ENCODE results near the gene RCL1.

GRCh38 chr9:4827224-4827623 lies 34.5 kb downstream of the RCL1 start:
- TF ChIP-seq, protein P1, sequence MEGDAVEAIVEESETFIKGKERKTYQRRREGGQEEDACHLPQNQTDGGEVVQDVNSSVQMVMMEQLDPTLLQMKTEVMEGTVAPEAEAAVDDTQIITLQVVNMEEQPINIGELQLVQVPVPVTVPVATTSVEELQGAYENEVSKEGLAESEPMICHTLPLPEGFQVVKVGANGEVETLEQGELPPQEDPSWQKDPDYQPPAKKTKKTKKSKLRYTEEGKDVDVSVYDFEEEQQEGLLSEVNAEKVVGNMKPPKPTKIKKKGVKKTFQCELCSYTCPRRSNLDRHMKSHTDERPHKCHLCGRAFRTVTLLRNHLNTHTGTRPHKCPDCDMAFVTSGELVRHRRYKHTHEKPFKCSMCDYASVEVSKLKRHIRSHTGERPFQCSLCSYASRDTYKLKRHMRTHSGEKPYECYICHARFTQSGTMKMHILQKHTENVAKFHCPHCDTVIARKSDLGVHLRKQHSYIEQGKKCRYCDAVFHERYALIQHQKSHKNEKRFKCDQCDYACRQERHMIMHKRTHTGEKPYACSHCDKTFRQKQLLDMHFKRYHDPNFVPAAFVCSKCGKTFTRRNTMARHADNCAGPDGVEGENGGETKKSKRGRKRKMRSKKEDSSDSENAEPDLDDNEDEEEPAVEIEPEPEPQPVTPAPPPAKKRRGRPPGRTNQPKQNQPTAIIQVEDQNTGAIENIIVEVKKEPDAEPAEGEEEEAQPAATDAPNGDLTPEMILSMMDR (optimal IDR thresholded peaks at IDR 0.05 in 1 of 3, IDR thresholded peaks at IDR 0.05 in 1 of 3, conservative IDR thresholded peaks at IDR 0.05 in 1 of 3; ENCODE audit: extremely low read depth in 1 of 3, insufficient read depth in 2 of 3, low read length in 3 of 3), result no peak
- no peak for TF ChIP-seq EZH2 (IDR thresholded peaks at IDR 0.05; ENCODE audit: low read length)
